Dermis blood vessel endothelial cell (primary cell): ENCODE data around the gene ZNF112. TPM values are rescaled to one million over a fixed set of nuclear protein-coding genes. Genes with fewer than 3 reads are reported as not detected.

ENCODE experiments used
- DNase-seq: peaks from one replicate; pipeline ENCODE4 v3.0.0; 2010
- total RNA-seq: library from RNA; depleted of rRNA; stranded (reverse); fragments of >200 nt; gene quantifications from 2 replicates; pipeline ENCODE4 v1.2.3, GENCODE V29; 2014

ZNF112 gene
- total RNA-seq, 1 donor from 2014 or later: 9.9 TPM

DNA sequence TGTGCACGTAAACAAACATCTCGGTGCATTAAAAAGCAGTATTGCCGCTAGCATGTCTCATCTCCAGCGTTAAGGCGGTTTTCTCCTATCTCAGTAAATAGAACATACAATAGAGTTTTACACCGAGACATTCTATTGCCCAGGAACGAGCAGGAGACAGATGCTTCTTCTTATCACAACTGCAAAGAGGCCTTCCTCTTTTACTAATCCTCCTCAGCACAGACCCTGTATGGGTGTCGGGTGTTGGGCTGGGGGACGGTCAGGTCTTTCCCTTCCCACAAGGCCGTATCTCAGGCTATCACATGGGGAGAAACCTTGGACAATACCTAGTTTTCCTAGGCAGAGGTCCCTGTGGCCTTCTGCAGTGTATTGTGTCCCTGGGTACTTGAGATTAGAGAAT is 75.6 kb downstream of the ZNF112 start:
- no peak for DNase-seq

DNA sequence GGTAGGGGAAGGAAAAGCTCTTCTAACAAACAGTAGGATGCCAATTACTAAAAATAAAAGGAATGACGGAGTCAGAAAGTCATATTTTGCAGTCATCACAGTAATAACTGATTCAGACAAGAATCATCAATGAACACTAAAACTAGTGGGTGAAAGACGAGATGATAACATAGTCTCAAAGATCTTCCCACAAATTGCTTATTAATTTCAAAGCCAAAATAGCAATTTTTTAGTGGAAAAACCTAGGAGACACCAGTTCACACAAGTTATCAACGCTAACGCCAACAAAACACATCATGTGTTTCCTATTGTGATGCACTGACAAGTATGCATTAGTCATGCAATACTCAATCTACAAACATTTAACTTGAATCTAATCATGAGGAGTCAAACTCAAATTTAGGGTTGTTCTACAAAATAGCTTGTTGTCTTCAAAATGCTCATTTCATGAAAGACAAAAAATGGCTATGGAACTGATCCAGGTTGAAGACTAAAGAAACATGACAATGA is 78.2 kb downstream of the ZNF112 start:
- DNase-seq: no peak

DNA sequence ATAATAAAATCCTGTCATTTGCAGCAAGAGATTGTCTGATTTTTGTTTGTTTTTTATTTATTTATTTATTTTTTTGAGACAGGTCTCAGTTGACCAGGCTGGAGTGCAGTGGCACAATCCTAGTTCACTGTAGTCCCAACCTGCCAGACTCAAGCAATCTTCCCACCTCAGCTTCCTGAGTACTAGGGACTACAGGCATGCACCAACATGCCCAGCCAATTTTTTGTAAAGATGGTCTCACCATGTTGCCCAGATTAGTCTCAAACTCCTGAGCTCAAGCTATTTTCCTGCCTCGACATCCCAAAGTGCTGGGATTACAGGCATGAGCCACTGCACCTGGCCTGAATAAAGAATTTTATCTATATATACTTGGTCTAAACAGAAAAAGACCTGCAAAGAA is 79.1 kb downstream of the ZNF112 start:
- no peak for DNase-seq

Other genes starting within 250 kb of the ZNF112 start
- gene ZNF225, start 243.3 kb downstream of the ZNF112 start, total RNA-seq: 5.3 and 8.5 TPM in 2 replicates
- 8.3 and 15.7 TPM in 2 replicates for gene ZNF234, start 215.1 kb downstream of the ZNF112 start, total RNA-seq
- 11.4 and 19.2 TPM in 2 replicates for gene ZNF226, start 191.6 kb downstream of the ZNF112 start, total RNA-seq
- gene ZNF227, start 144.1 kb downstream of the ZNF112 start, total RNA-seq: 20.0 and 24.3 TPM in 2 replicates
- 1.5 and 1.7 TPM in 2 replicates for gene ZNF233, start 96.8 kb downstream of the ZNF112 start, total RNA-seq
- gene ZNF235, start 51.7 kb downstream of the ZNF112 start, total RNA-seq: 7.5 and 9.4 TPM in 2 replicates
- gene ZNF285, start 44.9 kb upstream of the ZNF112 start, total RNA-seq: 3.2 and 5.8 TPM in 2 replicates
- 5.9 and 14.6 TPM in 2 replicates for gene ZNF229, start 91.8 kb upstream of the ZNF112 start, total RNA-seq
- 15.4 and 18.0 TPM in 2 replicates for gene ZNF180, start 143.8 kb upstream of the ZNF112 start, total RNA-seq
- 0.05 TPM in 1 of 2 replicates, not detected in the other for gene CEACAM20, start 173.0 kb upstream of the ZNF112 start, total RNA-seq